IMR-90 (cell line): ENCODE data around the gene LY6G6D. TPM values are rescaled to one million over a fixed set of nuclear protein-coding genes. Genes with fewer than 3 reads are reported as not detected.

Experiments
- ATAC-seq: fragments of 200-7000 bp; cut with Tn5 transposase; 2 replicates; pipeline ENCODE4 v1.9.1; 2020; ENCODE audit warnings: low read depth, mild to moderate bottlenecking, moderate library complexity
- BruUV-seq: library from RNA; stranded (reverse); fragments of 400-500 nt; replicated peaks from 2 replicates; lab custom pipeline; 2021; lab: Mats Ljungman, UMichigan
- CTCF ChIA-PET: fragments of 300-600 bp; formaldehyde crosslinking; extraction: SDS; loops from one replicate; lab custom pipeline; 2021; ENCODE audit warnings: antibody characterized with exemption; lab: Yijun Ruan, JAX
- POLR2A ChIA-PET: fragments of 300-600 bp; sonication (Branson Sonifier 250); formaldehyde crosslinking; loops from one replicate; lab custom pipeline; 2022; ENCODE audit warnings: antibody characterized with exemption; ENCODE audit not compliant: unreplicated experiment; lab: Charles Lee
- DNase-seq: peaks from one replicate; pipeline ENCODE4 v3.0.0; 2013
- H2AFZ ChIP-seq: replicated peaks from 2 replicates; pipeline ENCODE3; 2013; ENCODE audit warnings: low read length, mild to moderate bottlenecking; ENCODE audit not compliant: poor library complexity
- H2AK5ac ChIP-seq: 2 replicates; pipeline ENCODE4 v1.6.1; 2013; ENCODE audit warnings: low read depth, low read length, inconsistent platforms
- H2AK9ac ChIP-seq: replicated peaks from 2 replicates; pipeline ENCODE3; 2013; ENCODE audit warnings: mild to moderate bottlenecking, low read depth, low read length, moderate library complexity; ENCODE audit not compliant: poor library complexity
- H2BK120ac ChIP-seq: 2 replicates; pipeline ENCODE4 v1.6.1; 2013; ENCODE audit warnings: low read depth, low read length, inconsistent platforms
- H2BK15ac ChIP-seq: 3 replicates; pipeline ENCODE4 v1.6.1; 2013; ENCODE audit warnings: low read depth, low read length, inconsistent platforms
- H2BK20ac ChIP-seq: 2 replicates; pipeline ENCODE4 v1.6.1; 2013; ENCODE audit warnings: low read depth, mild to moderate bottlenecking, inconsistent platforms, low read length, moderate library complexity
- H2BK5ac ChIP-seq: 2 replicates; pipeline ENCODE4 v1.6.1; 2013; ENCODE audit warnings: mild to moderate bottlenecking, low read depth, low read length, inconsistent platforms; ENCODE audit not compliant: poor library complexity, severe bottlenecking
- H3K14ac ChIP-seq: replicated peaks from 2 replicates; pipeline ENCODE4 v1.6.1; 2013; ENCODE audit warnings: low read depth, low read length, inconsistent platforms
- H3K18ac ChIP-seq: 2 replicates; pipeline ENCODE4 v1.6.1; 2013; ENCODE audit warnings: low read depth, low read length, control low read depth
- H3K23ac ChIP-seq: 2 replicates; pipeline ENCODE4 v1.6.1; 2013; ENCODE audit warnings: low read depth, low read length, inconsistent platforms
- H3K27ac ChIP-seq: 2 replicates; pipeline ENCODE4 v1.5.1; 2013; ENCODE audit warnings: mild to moderate bottlenecking, control low read depth, low read length; ENCODE audit not compliant: insufficient read depth
- H3K27me3 ChIP-seq: 2 replicates; pipeline ENCODE4 v1.6.1; 2013; ENCODE audit warnings: low read length; ENCODE audit not compliant: control insufficient read depth, insufficient read depth
- H3K36me3 ChIP-seq: 2 replicates; pipeline ENCODE4 v1.6.1; 2013; ENCODE audit warnings: low read length, mixed read lengths; ENCODE audit not compliant: control insufficient read depth, insufficient read depth
- H3K4ac ChIP-seq: 2 replicates; pipeline ENCODE4 v1.6.1; 2013; ENCODE audit warnings: low read depth, low read length, inconsistent platforms
- H3K4me1 ChIP-seq: 2 replicates; pipeline ENCODE4 v1.6.1; 2013; ENCODE audit warnings: low read length, mixed read lengths; ENCODE audit not compliant: control insufficient read depth, insufficient read depth
- H3K4me2 ChIP-seq: 2 replicates; pipeline ENCODE4 v1.6.1; 2013; ENCODE audit warnings: low read depth, mild to moderate bottlenecking, control low read depth, low read length, moderate library complexity
- H3K4me3 ChIP-seq: 2 replicates; pipeline ENCODE4 v1.5.1; 2013; ENCODE audit warnings: low read depth, mild to moderate bottlenecking, control low read depth, low read length, moderate library complexity; ENCODE audit not compliant: insufficient read depth
- H3K56ac ChIP-seq: 2 replicates; pipeline ENCODE4 v1.6.1; 2013; ENCODE audit warnings: low read length, inconsistent platforms; ENCODE audit not compliant: insufficient read depth; ENCODE audit errors: extremely low read depth
- H3K79me1 ChIP-seq, 2 experiments: 2 replicates each; pipeline ENCODE4 v1.6.1; 2013; ENCODE audit warnings: low read length in 2 of 2, inconsistent platforms in 1 of 2, low read depth in 1 of 2
- H3K9ac ChIP-seq: 2 replicates; pipeline ENCODE4 v1.6.1; 2013; ENCODE audit warnings: low read depth, low read length, control low read depth
- H3K9me1 ChIP-seq: 2 replicates; pipeline ENCODE4 v1.6.1; 2013; ENCODE audit warnings: low read length, inconsistent platforms; ENCODE audit not compliant: insufficient read depth
- H3K9me3 ChIP-seq: 2 replicates; pipeline ENCODE4 v1.6.1; 2013; ENCODE audit warnings: low read length; ENCODE audit not compliant: control insufficient read depth, insufficient read depth
- H4K20me1 ChIP-seq: 2 replicates; pipeline ENCODE4 v1.6.1; 2013; ENCODE audit warnings: low read length, inconsistent platforms; ENCODE audit not compliant: insufficient read depth
- H4K5ac ChIP-seq: 2 replicates; pipeline ENCODE4 v1.6.1; 2013; ENCODE audit warnings: mild to moderate bottlenecking, low read depth, low read length, control low read depth
- H4K8ac ChIP-seq, 2 experiments: 2 replicates each; pipeline ENCODE4 v1.6.1; 2013; ENCODE audit warnings: low read depth in 2 of 2, low read length in 2 of 2, control low read depth in 1 of 2, inconsistent platforms in 1 of 2
- H4K91ac ChIP-seq: 2 replicates; pipeline ENCODE4 v1.6.1; 2013; ENCODE audit warnings: low read depth, low read length, inconsistent platforms; ENCODE audit not compliant: insufficient read depth
- BHLHE40 ChIP-seq: fragments of 150-350 bp; IDR thresholded peaks from 2 replicates; pipeline ENCODE4 v1.6.1; 2016; ENCODE audit warnings: mild to moderate bottlenecking, low read depth, low read length
- CEBPB ChIP-seq: IDR thresholded peaks from 2 replicates; pipeline ENCODE4 v1.6.1; 2012; ENCODE audit warnings: low read depth, low read length, improper control_type of control experiment
- FOS ChIP-seq: fragments of 150-350 bp; IDR thresholded peaks from 2 replicates; pipeline ENCODE4 v1.6.1; 2016; ENCODE audit warnings: low read depth, low read length
- MAZ ChIP-seq: IDR thresholded peaks from 2 replicates; pipeline ENCODE4 v1.6.1; 2012; ENCODE audit warnings: low read depth, mild to moderate bottlenecking, low read length, improper control_type of control experiment, moderate library complexity, borderline replicate concordance
- MXI1 ChIP-seq: IDR thresholded peaks from 2 replicates; pipeline ENCODE4 v1.6.1; 2012; ENCODE audit warnings: low read depth, mild to moderate bottlenecking, low read length, moderate library complexity, borderline replicate concordance
- POLR2A ChIP-seq: IDR thresholded peaks from 2 replicates; pipeline ENCODE4 v1.6.1; 2012; ENCODE audit warnings: mild to moderate bottlenecking, low read depth, low read length
- RAD21 ChIP-seq: IDR thresholded peaks from 2 replicates; pipeline ENCODE4 v1.6.1; 2012; ENCODE audit warnings: low read length, improper control_type of control experiment
- RCOR1 ChIP-seq: IDR thresholded peaks from 2 replicates; pipeline ENCODE4 v1.6.1; 2012; ENCODE audit warnings: mild to moderate bottlenecking, low read length, improper control_type of control experiment; ENCODE audit not compliant: insufficient replicate concordance
- RFX5 ChIP-seq: IDR thresholded peaks from 2 replicates; pipeline ENCODE4 v1.8.0; 2012; ENCODE audit warnings: low read depth, mild to moderate bottlenecking, low read length, moderate library complexity
- SMC3 ChIP-seq: fragments of 150-350 bp; IDR thresholded peaks from 2 replicates; pipeline ENCODE4 v1.6.1; 2016; ENCODE audit warnings: low read depth, mild to moderate bottlenecking, antibody characterized with exemption, low read length, moderate library complexity
- WGBS, 2 experiments: methylation state at CpG; one replicate each; pipeline versions ENCODE4 v1.1.5 to v1.1.7; 2013; ENCODE audit warnings: missing lambda C conversion rate in 2 of 2; ENCODE audit not compliant: insufficient read length in 1 of 2; ENCODE audit errors: extremely low coverage in 2 of 2; 5-methylcytosine and 5-hydroxymethylcytosine counted together
- dilution Hi-C: fragments of 300-500 bp; cut with HindIII; formaldehyde crosslinking; loops from one replicate; pipeline ENCODE4 v1.14.3; 2018; ENCODE audit warnings: low sequenced_read_pairs; ENCODE audit not compliant: unreplicated experiment
- in situ Hi-C: fragments of 300-500 bp; cut with MboI; formaldehyde crosslinking; loops from 3 replicates; pipeline ENCODE4 v1.14.3; 2019; ENCODE audit warnings: low sequenced_read_pairs, inconsistent platforms, mixed read lengths
- intact Hi-C: fragments of 100-400 bp; cut with micrococcal nuclease; formaldehyde crosslinking; loops from 2 replicates; pipeline ENCODE4 v1.10.0; 2022
- polyA plus RNA-seq, 3 experiments: library from polyadenylated mRNA; depleted of rRNA; stranded (reverse); fragments of >200 nt; gene quantifications; 2 replicates each; pipeline ENCODE4 v1.2.3, GENCODE V29; 2012; ENCODE audit warnings: low replicate concordance in 1 of 3
- total RNA-seq: library from RNA; depleted of rRNA; stranded (reverse); fragments of >200 nt; gene quantifications from 2 replicates; pipeline ENCODE4 v1.2.3, GENCODE V29; 2012
- TF ChIP-seq, protein P1 (sequence below): conservative IDR thresholded peaks from 2 replicates; pipeline ENCODE4 v1.5.1; 2012; ENCODE audit warnings: mild to moderate bottlenecking, low read depth, low read length, improper control_type of control experiment

LY6G6D gene
- total and polyA plus RNA-seq, 2 of the 4 experiments (the other 2 are of a cell fraction), result not detected

DNA sequence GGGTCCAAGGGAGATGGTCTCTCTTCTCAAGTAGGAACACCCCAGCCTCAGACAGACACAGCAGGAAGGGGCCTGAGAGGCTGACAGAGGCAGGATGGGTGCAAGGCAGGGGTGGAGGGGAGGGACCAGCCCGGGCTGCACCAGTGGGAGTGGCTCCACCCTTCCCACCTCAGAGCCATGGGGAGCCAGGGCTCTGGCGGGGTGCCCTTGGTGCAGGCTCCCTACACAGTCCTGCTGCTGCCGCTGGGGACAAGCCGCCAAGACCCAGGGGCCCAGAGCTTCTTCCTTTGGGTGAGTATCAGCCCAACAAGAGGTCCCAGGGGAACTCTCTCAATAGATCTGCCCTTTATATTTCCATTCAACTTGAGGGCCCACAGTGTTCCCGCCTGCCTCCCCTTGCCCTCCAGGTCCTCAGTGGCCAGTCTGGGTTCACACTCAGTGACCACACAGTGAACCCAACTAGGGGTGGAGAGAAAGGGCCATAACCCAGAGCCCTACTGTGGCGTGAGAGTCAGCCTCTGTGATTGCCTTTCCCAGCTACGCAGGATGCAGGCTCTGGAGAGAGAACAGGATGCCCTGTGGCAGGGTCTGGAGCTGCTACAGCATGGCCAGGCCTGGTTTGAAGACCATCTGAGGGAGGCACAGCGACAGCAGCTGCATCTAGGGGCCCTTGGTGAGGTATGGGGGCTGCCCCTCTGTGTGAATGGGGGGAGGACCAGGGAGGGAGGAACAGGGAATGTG, 47.9 kb downstream of the LY6G6D start:
- dilution Hi-C loops (no loop called here), intact Hi-C loops (no loop called here), in situ Hi-C loops (no loop called here)
- no peak overlapping the region for H3K18ac ChIP-seq
- no peak overlapping the region for H2BK20ac ChIP-seq
- peak overlapping the region; percentile 71 for H2AK9ac ChIP-seq
- H3K23ac ChIP-seq, result no peak overlapping the region
- H4K8ac ChIP-seq, result peak overlapping the region in 1 of 2 experiments; percentile 39; a peak in 1 of 4 replicates
- ChIA-PET POLR2A (no interaction called here), CTCF (interaction anchor here (0.6 kb wide), 1 partner anchor 28 kb away, joined by 3 read pairs; no protein-coding TSS in a partner anchor)
- H3K9me3 ChIP-seq, result no peaks in the 10 kb centered on the region
- H2BK5ac ChIP-seq, result peak overlapping the region; percentile 5
- WGBS, 2 experiments, result 88% methylated on average over 4 of the region's 8 CpGs; no CpG with 5 or more reads in 1 of the 2 experiments
- H3K9me1 ChIP-seq, result peaks cover 14% of the 10 kb centered on the region
- H3K9ac ChIP-seq, result no peak overlapping the region
- peak overlapping the region; percentile 74 for H3K14ac ChIP-seq
- peaks cover 6% of the 10 kb centered on the region; the same call in 1 of the 2 replicates for H3K36me3 ChIP-seq
- no peak overlapping the region; the same call in 1 of the 2 replicates for H4K91ac ChIP-seq
- H2BK120ac ChIP-seq, result 0 out of 2 replicates have a peak overlapping the region, but pooled peaks have one; percentile 14
- H3K27me3 ChIP-seq, result no peaks in the 10 kb centered on the region
- H2AK5ac ChIP-seq, result peak overlapping the region; percentile 65; the same call in 1 of the 2 replicates
- no peak for TF ChIP-seq POLR2A
- TF ChIP-seq RAD21, result no peak
- TF ChIP-seq FOS, result no peak
- TF ChIP-seq, protein P1, sequence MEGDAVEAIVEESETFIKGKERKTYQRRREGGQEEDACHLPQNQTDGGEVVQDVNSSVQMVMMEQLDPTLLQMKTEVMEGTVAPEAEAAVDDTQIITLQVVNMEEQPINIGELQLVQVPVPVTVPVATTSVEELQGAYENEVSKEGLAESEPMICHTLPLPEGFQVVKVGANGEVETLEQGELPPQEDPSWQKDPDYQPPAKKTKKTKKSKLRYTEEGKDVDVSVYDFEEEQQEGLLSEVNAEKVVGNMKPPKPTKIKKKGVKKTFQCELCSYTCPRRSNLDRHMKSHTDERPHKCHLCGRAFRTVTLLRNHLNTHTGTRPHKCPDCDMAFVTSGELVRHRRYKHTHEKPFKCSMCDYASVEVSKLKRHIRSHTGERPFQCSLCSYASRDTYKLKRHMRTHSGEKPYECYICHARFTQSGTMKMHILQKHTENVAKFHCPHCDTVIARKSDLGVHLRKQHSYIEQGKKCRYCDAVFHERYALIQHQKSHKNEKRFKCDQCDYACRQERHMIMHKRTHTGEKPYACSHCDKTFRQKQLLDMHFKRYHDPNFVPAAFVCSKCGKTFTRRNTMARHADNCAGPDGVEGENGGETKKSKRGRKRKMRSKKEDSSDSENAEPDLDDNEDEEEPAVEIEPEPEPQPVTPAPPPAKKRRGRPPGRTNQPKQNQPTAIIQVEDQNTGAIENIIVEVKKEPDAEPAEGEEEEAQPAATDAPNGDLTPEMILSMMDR, result no peak
- TF ChIP-seq SMC3, result no peak
- no peak for TF ChIP-seq RCOR1
- no peak for TF ChIP-seq RFX5
- TF ChIP-seq BHLHE40, result no peak
- no peak for TF ChIP-seq MAZ
- TF ChIP-seq MXI1, result no peak
- no peak for TF ChIP-seq CEBPB
- H3K4ac ChIP-seq, result peak overlapping the region; percentile 66
- H3K27ac ChIP-seq, result no peak overlapping the region
- H3K4me3 ChIP-seq, result no peak overlapping the region
- DNase-seq (no peak), ATAC-seq (no peak)
- peak overlapping the region; percentile 64 for H2AFZ ChIP-seq
- no peak overlapping the region; the same call in 1 of the 2 replicates for H3K56ac ChIP-seq
- H3K79me1 ChIP-seq, result no peaks in the 10 kb centered on the region
- no peak overlapping the region for H2BK15ac ChIP-seq
- H3K4me1 ChIP-seq, result peaks cover 4% of the 10 kb centered on the region
- no peak overlapping the region for H4K5ac ChIP-seq
- H4K20me1 ChIP-seq, result no peaks in the 10 kb centered on the region
- no TSS peak for BruUV-seq
- H3K4me2 ChIP-seq, result no peak overlapping the region
